DMS153 (cell line): ENCODE results near the gene PEX11B.

Source experiments
- DNase-seq: peaks from one replicate; lab custom pipeline; 2025; lab: John Stamatoyannopoulos, UW

The PEX11B gene

GRCh38 chr1:145918144-145918991 lies at the start of gene PEX11B:
Gene PEX11B, minus strand, starts transcription at chr1:145918717. Its CDS starts 29 bp downstream, at chr1:145918688.
- DNase-seq = peak; percentile 79

GRCh38 chr1:145967288-145967687 lies 48.8 kb upstream of the PEX11B start:
- DNase-seq = no peak

GRCh38 chr1:145965119-145965744 lies 46.7 kb upstream of the PEX11B start:
- DNase-seq = no peak

GRCh38 chr1:145964328-145965118 lies 46.0 kb upstream of the PEX11B start, which contains the start of the genes ANKRD34A and POLR3GL:
Gene ANKRD34A, minus strand, starts transcription at chr1:145964575. Its CDS starts 2,816 bp downstream, at chr1:145961759.
Gene POLR3GL, plus strand, starts transcription at chr1:145964690. Its CDS starts 10,176 bp downstream, at chr1:145974866.
- DNase-seq = peak; percentile 92

- no peak for DNase-seq
Observed at GRCh38 chr1:145963265-145964019, 44.9 kb upstream of the PEX11B start.

- DNase-seq = no peak
Observed at GRCh38 chr1:145962157-145963102, 43.9 kb upstream of the PEX11B start.

GRCh38 chr1:145961425-145962156 lies 43.1 kb upstream of the PEX11B start:
- no peak for DNase-seq

GRCh38 chr1:145961109-145961424 lies 42.5 kb upstream of the PEX11B start:
- DNase-seq = no peak

- DNase-seq = peak; percentile 32
Observed at GRCh38 chr1:145960468-145961108, 42.1 kb upstream of the PEX11B start.

- DNase-seq = no peak
Observed at GRCh38 chr1:145959957-145960467, 41.5 kb upstream of the PEX11B start.

GRCh38 chr1:145959333-145959732 lies 40.8 kb upstream of the PEX11B start:
- DNase-seq = no peak

- DNase-seq = no peak
Observed at GRCh38 chr1:145958734-145959133, 40.2 kb upstream of the PEX11B start.

GRCh38 chr1:145957443-145958319 lies 39.2 kb upstream of the PEX11B start, which contains the start of gene LIX1L:
Gene LIX1L, minus strand, starts transcription at chr1:145958017. Its CDS starts 90 bp downstream, at chr1:145957927.
- DNase-seq = peak; percentile 95

GRCh38 chr1:145956781-145957442 lies 38.4 kb upstream of the PEX11B start:
- DNase-seq = no peak

GRCh38 chr1:145956361-145956760 lies 37.8 kb upstream of the PEX11B start:
- no peak for DNase-seq

GRCh38 chr1:145955436-145955835 lies 36.9 kb upstream of the PEX11B start:
- no peak for DNase-seq

- no peak for DNase-seq
Observed at GRCh38 chr1:145953861-145954260, 35.3 kb upstream of the PEX11B start.
